Endodermal cell (in vitro differentiated cells): ENCODE data around the gene PTMS. TPM values are rescaled to one million over a fixed set of nuclear protein-coding genes. Genes with fewer than 3 reads are reported as not detected.

Source experiments
- DNase-seq: peaks from one replicate; pipeline ENCODE4 v3.0.0-alpha.2; 2017
- H3K27ac ChIP-seq: 2 replicates; pipeline ENCODE4 v1.5.1; 2013; ENCODE audit warnings: mild to moderate bottlenecking, low read depth, low read length, moderate library complexity
- H3K27me3 ChIP-seq: 2 replicates; pipeline ENCODE4 v1.6.1; 2013; ENCODE audit warnings: mild to moderate bottlenecking, low read length, moderate library complexity; ENCODE audit not compliant: insufficient read depth, control insufficient read depth, poor library complexity, severe bottlenecking
- H3K36me3 ChIP-seq: 2 replicates; pipeline ENCODE4 v1.7.0; 2013; ENCODE audit warnings: mild to moderate bottlenecking, low read length, moderate library complexity; ENCODE audit not compliant: control insufficient read depth, insufficient read depth
- H3K4me1 ChIP-seq: one replicate; pipeline ENCODE4 v1.7.0; 2013; ENCODE audit warnings: low read length; ENCODE audit not compliant: control insufficient read depth, insufficient read depth
- H3K4me3 ChIP-seq: 2 replicates; pipeline ENCODE4 v1.5.1; 2013; ENCODE audit warnings: mild to moderate bottlenecking, low read length, moderate library complexity
- H3K9ac ChIP-seq: 2 replicates; pipeline ENCODE4 v1.6.1; 2013; ENCODE audit warnings: mild to moderate bottlenecking, low read length, moderate library complexity; ENCODE audit not compliant: poor library complexity, severe bottlenecking; ENCODE audit errors: extremely low read depth
- H3K9me3 ChIP-seq: 2 replicates; pipeline ENCODE4 v1.6.1; 2013; ENCODE audit warnings: mild to moderate bottlenecking, low read length, moderate library complexity; ENCODE audit not compliant: control insufficient read depth
- H3K27ac Mint-ChIP-seq: 2 replicates; pipeline ENCODE4 v1.8.0; 2020; ENCODE audit warnings: mixed read lengths
- H3K27me3 Mint-ChIP-seq: 2 replicates; pipeline ENCODE4 v1.8.0; 2021; ENCODE audit warnings: mild to moderate bottlenecking, mixed read lengths; ENCODE audit not compliant: insufficient read depth
- H3K36me3 Mint-ChIP-seq: 2 replicates; pipeline ENCODE4 v1.8.0; 2020; ENCODE audit warnings: low read depth, mixed read lengths
- H3K4me1 Mint-ChIP-seq: 2 replicates; pipeline ENCODE4 v1.8.0; 2020; ENCODE audit warnings: mixed read lengths
- H3K4me3 Mint-ChIP-seq: 2 replicates; pipeline ENCODE4 v1.8.0; 2020; ENCODE audit warnings: mild to moderate bottlenecking, moderate library complexity, mixed read lengths
- H3K9me3 Mint-ChIP-seq: 2 replicates; pipeline ENCODE4 v1.8.0; 2020; ENCODE audit warnings: mild to moderate bottlenecking, mixed read lengths
- CTCF ChIP-seq: fragments of 200-600 bp; sonication (generic); conservative IDR thresholded peaks from 2 replicates; pipeline ENCODE4 v1.5.0; 2021; ENCODE audit warnings: antibody characterized with exemption, mild to moderate bottlenecking
- WGBS, 2 experiments: methylation state at CpG; one replicate each; pipeline versions ENCODE4 v1.1.5 to v1.1.7; 2013; ENCODE audit warnings: missing lambda C conversion rate in 2 of 2, mixed read lengths in 1 of 2; ENCODE audit not compliant: insufficient coverage in 1 of 2, insufficient read length in 1 of 2; 5-methylcytosine and 5-hydroxymethylcytosine counted together
- total RNA-seq, 2 donors: library from RNA; stranded (reverse); fragmentation: NEBNext Ultra II Directional in 1 of 2; extraction: Animal tissue kit (Norgen Biotek cat#: 25700) in 1 of 2; gene quantifications; 2 replicates in 1 of 2; 3 replicates in 1 of 2; pipeline ENCODE4 v1.2.1, GENCODE V29; 2021

Gene PTMS
- total RNA-seq, 2 donors from 2014 or later: 637 to 888 TPM

- H3K4me3 Mint-ChIP-seq: no peak overlapping the region
Measured at GRCh38 chr12:6771091-6771495, 4.9 kb downstream of the PTMS start.

GRCh38 chr12:6771509-6772330 is 5.6 kb downstream of the PTMS start:
- 82 to 92% methylated on average over 8 to 12 of the region's 12 CpGs for WGBS, 2 experiments
- H3K27me3 ChIP-seq: peaks cover 11% of the 10 kb centered on the region
- H3K36me3 Mint-ChIP-seq: peaks cover 51% of the 10 kb centered on the region
- no peak overlapping the region for H3K4me3 ChIP-seq
- no peaks in the 10 kb centered on the region for H3K9me3 Mint-ChIP-seq
- no peak overlapping the region for H3K4me3 Mint-ChIP-seq
- no peak overlapping the region for H3K27ac Mint-ChIP-seq
- no peak for DNase-seq
- peaks cover 61% of the 10 kb centered on the region for H3K27me3 Mint-ChIP-seq
- H3K9me3 ChIP-seq: no peaks in the 10 kb centered on the region
- peaks cover 8% of the 10 kb centered on the region for H3K4me1 ChIP-seq
- no peak overlapping the region for H3K9ac ChIP-seq
- no peak overlapping the region for H3K27ac ChIP-seq
- peaks cover 32% of the 10 kb centered on the region for H3K36me3 ChIP-seq
- no peak for TF ChIP-seq CTCF
- peaks cover 48% of the 10 kb centered on the region for H3K4me1 Mint-ChIP-seq

More at GRCh38 chr12:6771091-6771495, 4.9 kb downstream of the PTMS start:
- Histone ChIP-seq H3K27ac (peak overlapping the region; percentile 49), H3K9ac (no peak overlapping the region), H3K9me3 (no peaks in the 10 kb centered on the region), H3K4me3 (no peak overlapping the region), H3K36me3 (peaks cover 32% of the 10 kb centered on the region), H3K4me1 (peaks cover 8% of the 10 kb centered on the region), H3K27me3 (peaks cover 11% of the 10 kb centered on the region)
- no peak for DNase-seq
- Mint-ChIP-seq H3K27me3 (peaks cover 54% of the 10 kb centered on the region), H3K4me1 (peaks cover 42% of the 10 kb centered on the region), H3K27ac (no peak overlapping the region), H3K9me3 (no peaks in the 10 kb centered on the region), H3K36me3 (peaks cover 44% of the 10 kb centered on the region)
- 91 to 96% methylated on average over 4 of the region's 4 CpGs for WGBS, 2 experiments
- no peak for TF ChIP-seq CTCF

GRCh38 chr12:6772331-6772695 is 6.2 kb downstream of the PTMS start, which contains the start of gene LAG3:
TSS of gene LAG3 (plus strand) at chr12:6772520. CDS start at chr12:6772853, 333 bp downstream.
- Mint-ChIP-seq H3K4me1 (peaks cover 52% of the 10 kb centered on the region), H3K27me3 (peaks cover 67% of the 10 kb centered on the region), H3K9me3 (no peaks in the 10 kb centered on the region), H3K4me3 (peak within 1 kb of the TSS; percentile 45), H3K27ac (no peak within 1 kb of the TSS), H3K36me3 (peaks cover 51% of the 10 kb centered on the region)
- TF ChIP-seq CTCF: no peak
- Histone ChIP-seq H3K27ac (no peak within 1 kb of the TSS), H3K9me3 (no peaks in the 10 kb centered on the region), H3K27me3 (peaks cover 11% of the 10 kb centered on the region), H3K4me1 (peaks cover 8% of the 10 kb centered on the region), H3K4me3 (no peak within 1 kb of the TSS), H3K36me3 (peaks cover 32% of the 10 kb centered on the region), H3K9ac (no peak within 1 kb of the TSS)
- WGBS, 2 experiments: 73 to 80% methylated on average over 3 to 15 of the region's 15 CpGs
- peak; percentile 62 for DNase-seq
